Activated T-cell treated with anti-CD3 and anti-CD28 coated beads for 1 hour (primary cell): ENCODE data around the gene ELN.
"Not testable (repeated sequence)": the region's sequence is repeated elsewhere in the genome, so short reads cannot be mapped to it uniquely, and the experiment has no call there.

ENCODE experiments used
- DNase-seq: peaks from one replicate; pipeline ENCODE4 v3.0.0-alpha.2; 2020; ENCODE audit warnings: low read depth

Gene ELN

GRCh38 chr7:74027683-74028320 lies at the start of gene ELN:
Gene ELN, plus strand, starts transcription at chr7:74028173. Its CDS starts 15 bp downstream, at chr7:74028188.
- no peak for DNase-seq

- DNase-seq = no peak
These were observed 49.1 kb upstream of the ELN start for GRCh38 chr7:73978661-73979563.

GRCh38 chr7:73979656-73980055 lies 48.3 kb upstream of the ELN start:
- DNase-seq = not testable (repeated sequence)

GRCh38 chr7:73980206-73980605 lies 47.8 kb upstream of the ELN start:
- no peak for DNase-seq

- DNase-seq = no peak
These were observed 46.0 kb upstream of the ELN start for GRCh38 chr7:73981933-73982332.

- no peak for DNase-seq
These were observed 44.4 kb upstream of the ELN start for GRCh38 chr7:73983437-73984164.

GRCh38 chr7:73984481-73985205 lies 43.3 kb upstream of the ELN start:
- no peak for DNase-seq

- no peak for DNase-seq
These were observed 42.2 kb upstream of the ELN start for GRCh38 chr7:73985737-73986141.

GRCh38 chr7:73986158-73986631 lies 41.8 kb upstream of the ELN start:
- DNase-seq = no peak

- DNase-seq = no peak
These were observed 40.7 kb upstream of the ELN start for GRCh38 chr7:73987298-73987697.

- no peak for DNase-seq
These were observed 39.8 kb upstream of the ELN start for GRCh38 chr7:73988197-73988596.

- DNase-seq = no peak
These were observed 36.4 kb upstream of the ELN start for GRCh38 chr7:73991522-73992100.

GRCh38 chr7:73992101-73992562 lies 35.8 kb upstream of the ELN start:
- no peak for DNase-seq

- no peak for DNase-seq
These were observed 34.0 kb upstream of the ELN start for GRCh38 chr7:73994023-73994422.

- DNase-seq = no peak
These were observed 33.2 kb upstream of the ELN start for GRCh38 chr7:73994761-73995160.

GRCh38 chr7:73995330-73995729 lies 32.6 kb upstream of the ELN start:
- no peak for DNase-seq

GRCh38 chr7:73995821-73996511 lies 32.0 kb upstream of the ELN start:
- no peak for DNase-seq

- DNase-seq = no peak
These were observed 30.9 kb upstream of the ELN start for GRCh38 chr7:73997056-73997455.

GRCh38 chr7:73999664-74000435 lies 28.1 kb upstream of the ELN start:
- DNase-seq = no peak
